WTC11 (cell line): ENCODE data around the gene RTP5. TPM values are rescaled to one million over a fixed set of nuclear protein-coding genes. Genes with fewer than 3 reads are reported as not detected.

Source experiments
- ATAC-seq: fragments of 200-7000 bp; cut with Tn5 transposase; 2 replicates; pipeline ENCODE4 v1.10.0; 2021; ENCODE audit warnings: mild to moderate bottlenecking, moderate library complexity
- CTCF ChIA-PET: fragments of 300-600 bp; sonication (Branson Sonifier 250); formaldehyde crosslinking; loops from one replicate; lab custom pipeline; 2021; ENCODE audit warnings: antibody characterized with exemption; lab: Charles Lee
- POLR2A ChIA-PET: fragments of 350-600 bp; sonication (Branson Sonifier 250); formaldehyde crosslinking; loops from one replicate; lab custom pipeline; 2021; ENCODE audit warnings: antibody characterized with exemption; lab: Charles Lee
- DNase-seq: peaks from one replicate; pipeline ENCODE4 v3.0.0; 2021; ENCODE audit warnings: low spot score
- H3K27ac Mint-ChIP-seq: 2 replicates; pipeline ENCODE4 v1.8.0; 2021; ENCODE audit warnings: mixed read lengths
- H3K27me3 Mint-ChIP-seq: 2 replicates; pipeline ENCODE4 v1.8.0; 2021; ENCODE audit warnings: low read depth, mild to moderate bottlenecking, moderate library complexity, mixed read lengths
- H3K36me3 Mint-ChIP-seq: 2 replicates; pipeline ENCODE4 v1.8.0; 2021; ENCODE audit warnings: mixed read lengths
- H3K4me1 Mint-ChIP-seq: 2 replicates; pipeline ENCODE4 v1.8.0; 2022; ENCODE audit warnings: mixed read lengths
- H3K4me3 Mint-ChIP-seq: 2 replicates; pipeline ENCODE4 v1.8.0; 2021; ENCODE audit warnings: mild to moderate bottlenecking, moderate library complexity, mixed read lengths
- H3K9me3 Mint-ChIP-seq: 2 replicates; pipeline ENCODE4 v1.8.0; 2021; ENCODE audit warnings: mixed read lengths
- CREM ChIP-seq: sonication (generic); formaldehyde crosslinking; IDR thresholded peaks from 2 replicates; pipeline ENCODE4 v1.8.1; 2022; ENCODE audit warnings: mild to moderate bottlenecking, missing genetic modification reagents, moderate library complexity
- FOXP1 ChIP-seq: sonication (generic); formaldehyde crosslinking; IDR thresholded peaks from 2 replicates; pipeline ENCODE4 v1.8.0; 2022; ENCODE audit warnings: missing genetic modification reagents, mild to moderate bottlenecking, moderate library complexity, borderline replicate concordance
- KAT7 ChIP-seq: sonication (generic); formaldehyde crosslinking; IDR thresholded peaks from 2 replicates; pipeline ENCODE4 v1.8.1; 2023; ENCODE audit warnings: missing genetic modification reagents, mild to moderate bottlenecking, borderline replicate concordance
- MYBL2 ChIP-seq: sonication (generic); formaldehyde crosslinking; IDR thresholded peaks from 2 replicates; pipeline ENCODE4 v1.8.1; 2023; ENCODE audit warnings: mild to moderate bottlenecking, moderate library complexity, missing genetic modification reagents
- NFATC4 ChIP-seq: fragments of 250-450 bp; sonication (Bioruptor Pico); IDR thresholded peaks from 2 replicates; pipeline ENCODE4 v1.9.0; 2021; ENCODE audit warnings: mild to moderate bottlenecking
- OVOL2 ChIP-seq: fragments of 250-450 bp; sonication (Bioruptor Pico); IDR thresholded peaks from 2 replicates; pipeline ENCODE4 v1.9.0; 2021; ENCODE audit warnings: mild to moderate bottlenecking, borderline replicate concordance
- RELA ChIP-seq: sonication (generic); formaldehyde crosslinking; IDR thresholded peaks from 2 replicates; pipeline ENCODE4 v1.8.1; 2022; ENCODE audit warnings: missing genetic modification reagents, mild to moderate bottlenecking, borderline replicate concordance
- ZNF219 ChIP-seq: sonication (generic); formaldehyde crosslinking; IDR thresholded peaks from 2 replicates; pipeline ENCODE4 v1.8.0; 2023; ENCODE audit warnings: missing genetic modification reagents, mild to moderate bottlenecking, borderline replicate concordance
- total RNA-seq: library from RNA; stranded (reverse); gene quantifications from 3 replicates; pipeline ENCODE4 v1.2.3, GENCODE V29; 2021
- TF ChIP-seq, protein P1 (sequence below): sonication (generic); formaldehyde crosslinking; IDR thresholded peaks from 2 replicates; pipeline ENCODE4 v1.8.0; 2023; ENCODE audit warnings: missing genetic modification reagents, mild to moderate bottlenecking, borderline replicate concordance
- TF ChIP-seq, protein P2 (sequence below): sonication (generic); formaldehyde crosslinking; IDR thresholded peaks from 2 replicates; pipeline ENCODE4 v1.8.1; 2022; ENCODE audit warnings: missing genetic modification reagents, borderline replicate concordance
- TF ChIP-seq, protein P3 (sequence below): sonication (generic); formaldehyde crosslinking; IDR thresholded peaks from 2 replicates; pipeline ENCODE4 v1.8.1; 2023; ENCODE audit warnings: mild to moderate bottlenecking, missing genetic modification reagents, moderate library complexity
- TF ChIP-seq, protein P4 (sequence below): sonication (generic); formaldehyde crosslinking; IDR thresholded peaks from 2 replicates; pipeline ENCODE4 v1.8.0; 2023; ENCODE audit warnings: mild to moderate bottlenecking, missing genetic modification reagents
- TF ChIP-seq, protein P5 (sequence below): sonication (generic); formaldehyde crosslinking; IDR thresholded peaks from 2 replicates; pipeline ENCODE4 v1.8.0; 2022; ENCODE audit warnings: missing genetic modification reagents
- TF ChIP-seq, protein P6 (sequence below): sonication (generic); formaldehyde crosslinking; IDR thresholded peaks from 2 replicates; pipeline ENCODE4 v1.8.1; 2023; ENCODE audit warnings: mild to moderate bottlenecking, missing genetic modification reagents

Gene RTP5
- total RNA-seq, 1 experiment from 2014 or later = not detected

DNA sequence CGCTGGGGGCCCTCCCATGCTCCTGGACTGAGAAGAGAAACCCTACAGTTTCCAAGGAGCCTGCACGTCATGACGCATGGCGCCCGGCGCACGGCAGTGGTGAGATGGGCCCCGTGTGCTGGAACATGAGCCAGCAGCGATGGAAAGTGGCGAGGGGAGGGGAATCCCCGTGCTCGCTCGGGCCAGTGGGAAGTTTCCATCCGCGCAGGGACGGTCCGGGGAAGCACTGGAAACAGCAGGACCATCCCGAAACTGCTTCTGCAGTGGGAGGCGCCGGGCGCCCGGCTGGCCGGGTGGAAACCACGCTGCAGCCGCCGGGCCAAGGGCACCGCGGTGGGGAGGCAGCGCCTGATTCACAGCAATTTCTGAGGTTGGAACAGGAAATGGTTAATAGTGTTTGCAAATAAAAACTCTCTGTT is 6.0 kb upstream of the RTP5 start:
- no peak for ATAC-seq
- Mint-ChIP-seq H3K4me1 (peaks cover 15% of the 10 kb centered on the region; the same call in 1 of the 2 replicates), H3K4me3 (no peak overlapping the region), H3K9me3 (peaks cover 16% of the 10 kb centered on the region), H3K36me3 (peaks cover 4% of the 10 kb centered on the region; the same call in 1 of the 2 replicates), H3K27ac (no peak overlapping the region), H3K27me3 (peaks cover 6% of the 10 kb centered on the region)
- CTCF ChIA-PET = no interaction called here
- no peak for DNase-seq
- POLR2A ChIA-PET = interaction anchor here (0.5 kb wide), 1 partner anchor 50 kb away, joined by 4 read pairs; no protein-coding TSS in a partner anchor
- no peak for TF ChIP-seq KAT7 (CRISPR knock-in tag)
- TF ChIP-seq CREM = no peak
- TF ChIP-seq RELA (CRISPR knock-in tag) = no peak
- no peak for TF ChIP-seq OVOL2 (CRISPR knock-in tag)

DNA sequence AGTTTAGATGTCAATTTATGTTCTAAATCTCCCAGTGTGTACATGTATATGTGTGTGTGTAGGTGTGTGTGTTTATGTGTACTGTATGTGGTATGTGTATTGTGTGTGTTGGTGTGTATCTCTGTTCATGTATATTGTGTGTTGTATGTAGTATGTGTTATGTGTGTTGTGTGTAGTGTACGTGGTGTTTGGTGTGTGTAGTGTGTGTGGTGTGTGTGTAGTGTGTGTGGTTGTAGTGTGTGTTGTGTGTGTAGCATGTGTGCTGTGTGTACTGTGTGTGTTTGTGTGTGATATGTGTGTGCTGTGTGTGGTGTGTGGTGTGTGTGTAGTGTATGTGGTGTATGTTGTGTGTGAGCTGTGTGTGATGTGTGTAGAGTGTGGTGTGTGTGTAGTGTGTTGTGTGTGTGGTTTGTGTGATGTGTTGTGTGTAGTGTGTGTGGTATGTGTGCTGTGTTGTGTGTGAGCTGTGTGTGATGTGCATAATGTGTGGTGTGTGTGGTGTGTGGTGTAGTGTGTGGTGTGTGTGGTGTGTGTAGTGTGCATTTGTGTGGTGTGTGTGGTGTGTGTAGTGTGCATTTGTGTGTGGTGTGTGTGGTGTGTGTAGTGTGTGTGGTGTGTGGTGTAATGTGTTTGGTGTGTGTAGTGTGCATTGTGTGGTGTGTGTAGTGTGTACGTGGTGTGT is 5.2 kb upstream of the RTP5 start:
- ATAC-seq (no peak), DNase-seq (no peak)
- POLR2A ChIA-PET = no interaction called here
- H3K27ac Mint-ChIP-seq = no peak overlapping the region
- peaks cover 15% of the 10 kb centered on the region; the same call in 1 of the 2 replicates for H3K4me1 Mint-ChIP-seq
- no peak overlapping the region for H3K4me3 Mint-ChIP-seq
- peaks cover 6% of the 10 kb centered on the region for H3K27me3 Mint-ChIP-seq
- CTCF ChIA-PET = no interaction called here
- peaks cover 4% of the 10 kb centered on the region; the same call in 1 of the 2 replicates for H3K36me3 Mint-ChIP-seq
- TF ChIP-seq NFATC4 (CRISPR knock-in tag) = no peak
- no peak for TF ChIP-seq MYBL2 (CRISPR knock-in tag)
- TF ChIP-seq, protein P1, sequence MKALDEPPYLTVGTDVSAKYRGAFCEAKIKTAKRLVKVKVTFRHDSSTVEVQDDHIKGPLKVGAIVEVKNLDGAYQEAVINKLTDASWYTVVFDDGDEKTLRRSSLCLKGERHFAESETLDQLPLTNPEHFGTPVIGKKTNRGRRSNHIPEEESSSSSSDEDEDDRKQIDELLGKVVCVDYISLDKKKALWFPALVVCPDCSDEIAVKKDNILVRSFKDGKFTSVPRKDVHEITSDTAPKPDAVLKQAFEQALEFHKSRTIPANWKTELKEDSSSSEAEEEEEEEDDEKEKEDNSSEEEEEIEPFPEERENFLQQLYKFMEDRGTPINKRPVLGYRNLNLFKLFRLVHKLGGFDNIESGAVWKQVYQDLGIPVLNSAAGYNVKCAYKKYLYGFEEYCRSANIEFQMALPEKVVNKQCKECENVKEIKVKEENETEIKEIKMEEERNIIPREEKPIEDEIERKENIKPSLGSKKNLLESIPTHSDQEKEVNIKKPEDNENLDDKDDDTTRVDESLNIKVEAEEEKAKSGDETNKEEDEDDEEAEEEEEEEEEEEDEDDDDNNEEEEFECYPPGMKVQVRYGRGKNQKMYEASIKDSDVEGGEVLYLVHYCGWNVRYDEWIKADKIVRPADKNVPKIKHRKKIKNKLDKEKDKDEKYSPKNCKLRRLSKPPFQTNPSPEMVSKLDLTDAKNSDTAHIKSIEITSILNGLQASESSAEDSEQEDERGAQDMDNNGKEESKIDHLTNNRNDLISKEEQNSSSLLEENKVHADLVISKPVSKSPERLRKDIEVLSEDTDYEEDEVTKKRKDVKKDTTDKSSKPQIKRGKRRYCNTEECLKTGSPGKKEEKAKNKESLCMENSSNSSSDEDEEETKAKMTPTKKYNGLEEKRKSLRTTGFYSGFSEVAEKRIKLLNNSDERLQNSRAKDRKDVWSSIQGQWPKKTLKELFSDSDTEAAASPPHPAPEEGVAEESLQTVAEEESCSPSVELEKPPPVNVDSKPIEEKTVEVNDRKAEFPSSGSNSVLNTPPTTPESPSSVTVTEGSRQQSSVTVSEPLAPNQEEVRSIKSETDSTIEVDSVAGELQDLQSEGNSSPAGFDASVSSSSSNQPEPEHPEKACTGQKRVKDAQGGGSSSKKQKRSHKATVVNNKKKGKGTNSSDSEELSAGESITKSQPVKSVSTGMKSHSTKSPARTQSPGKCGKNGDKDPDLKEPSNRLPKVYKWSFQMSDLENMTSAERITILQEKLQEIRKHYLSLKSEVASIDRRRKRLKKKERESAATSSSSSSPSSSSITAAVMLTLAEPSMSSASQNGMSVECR (CRISPR knock-in tag) = no peak
- TF ChIP-seq FOXP1 = no peak
- TF ChIP-seq, protein P2, sequence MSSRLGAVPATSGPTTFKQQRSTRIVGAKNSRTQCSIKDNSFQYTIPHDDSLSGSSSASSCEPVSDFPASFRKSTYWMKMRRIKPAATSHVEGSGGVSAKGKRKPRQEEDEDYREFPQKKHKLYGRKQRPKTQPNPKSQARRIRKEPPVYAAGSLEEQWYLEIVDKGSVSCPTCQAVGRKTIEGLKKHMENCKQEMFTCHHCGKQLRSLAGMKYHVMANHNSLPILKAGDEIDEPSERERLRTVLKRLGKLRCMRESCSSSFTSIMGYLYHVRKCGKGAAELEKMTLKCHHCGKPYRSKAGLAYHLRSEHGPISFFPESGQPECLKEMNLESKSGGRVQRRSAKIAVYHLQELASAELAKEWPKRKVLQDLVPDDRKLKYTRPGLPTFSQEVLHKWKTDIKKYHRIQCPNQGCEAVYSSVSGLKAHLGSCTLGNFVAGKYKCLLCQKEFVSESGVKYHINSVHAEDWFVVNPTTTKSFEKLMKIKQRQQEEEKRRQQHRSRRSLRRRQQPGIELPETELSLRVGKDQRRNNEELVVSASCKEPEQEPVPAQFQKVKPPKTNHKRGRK (CRISPR knock-in tag) = no peak
- TF ChIP-seq, protein P3, sequence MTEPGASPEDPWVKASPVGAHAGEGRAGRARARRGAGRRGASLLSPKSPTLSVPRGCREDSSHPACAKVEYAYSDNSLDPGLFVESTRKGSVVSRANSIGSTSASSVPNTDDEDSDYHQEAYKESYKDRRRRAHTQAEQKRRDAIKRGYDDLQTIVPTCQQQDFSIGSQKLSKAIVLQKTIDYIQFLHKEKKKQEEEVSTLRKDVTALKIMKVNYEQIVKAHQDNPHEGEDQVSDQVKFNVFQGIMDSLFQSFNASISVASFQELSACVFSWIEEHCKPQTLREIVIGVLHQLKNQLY (CRISPR knock-in tag) = no peak
- TF ChIP-seq ZNF219 = no peak
- TF ChIP-seq, protein P4, sequence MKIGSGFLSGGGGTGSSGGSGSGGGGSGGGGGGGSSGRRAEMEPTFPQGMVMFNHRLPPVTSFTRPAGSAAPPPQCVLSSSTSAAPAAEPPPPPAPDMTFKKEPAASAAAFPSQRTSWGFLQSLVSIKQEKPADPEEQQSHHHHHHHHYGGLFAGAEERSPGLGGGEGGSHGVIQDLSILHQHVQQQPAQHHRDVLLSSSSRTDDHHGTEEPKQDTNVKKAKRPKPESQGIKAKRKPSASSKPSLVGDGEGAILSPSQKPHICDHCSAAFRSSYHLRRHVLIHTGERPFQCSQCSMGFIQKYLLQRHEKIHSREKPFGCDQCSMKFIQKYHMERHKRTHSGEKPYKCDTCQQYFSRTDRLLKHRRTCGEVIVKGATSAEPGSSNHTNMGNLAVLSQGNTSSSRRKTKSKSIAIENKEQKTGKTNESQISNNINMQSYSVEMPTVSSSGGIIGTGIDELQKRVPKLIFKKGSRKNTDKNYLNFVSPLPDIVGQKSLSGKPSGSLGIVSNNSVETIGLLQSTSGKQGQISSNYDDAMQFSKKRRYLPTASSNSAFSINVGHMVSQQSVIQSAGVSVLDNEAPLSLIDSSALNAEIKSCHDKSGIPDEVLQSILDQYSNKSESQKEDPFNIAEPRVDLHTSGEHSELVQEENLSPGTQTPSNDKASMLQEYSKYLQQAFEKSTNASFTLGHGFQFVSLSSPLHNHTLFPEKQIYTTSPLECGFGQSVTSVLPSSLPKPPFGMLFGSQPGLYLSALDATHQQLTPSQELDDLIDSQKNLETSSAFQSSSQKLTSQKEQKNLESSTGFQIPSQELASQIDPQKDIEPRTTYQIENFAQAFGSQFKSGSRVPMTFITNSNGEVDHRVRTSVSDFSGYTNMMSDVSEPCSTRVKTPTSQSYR (CRISPR knock-in tag) = no peak
- TF ChIP-seq, protein P5, sequence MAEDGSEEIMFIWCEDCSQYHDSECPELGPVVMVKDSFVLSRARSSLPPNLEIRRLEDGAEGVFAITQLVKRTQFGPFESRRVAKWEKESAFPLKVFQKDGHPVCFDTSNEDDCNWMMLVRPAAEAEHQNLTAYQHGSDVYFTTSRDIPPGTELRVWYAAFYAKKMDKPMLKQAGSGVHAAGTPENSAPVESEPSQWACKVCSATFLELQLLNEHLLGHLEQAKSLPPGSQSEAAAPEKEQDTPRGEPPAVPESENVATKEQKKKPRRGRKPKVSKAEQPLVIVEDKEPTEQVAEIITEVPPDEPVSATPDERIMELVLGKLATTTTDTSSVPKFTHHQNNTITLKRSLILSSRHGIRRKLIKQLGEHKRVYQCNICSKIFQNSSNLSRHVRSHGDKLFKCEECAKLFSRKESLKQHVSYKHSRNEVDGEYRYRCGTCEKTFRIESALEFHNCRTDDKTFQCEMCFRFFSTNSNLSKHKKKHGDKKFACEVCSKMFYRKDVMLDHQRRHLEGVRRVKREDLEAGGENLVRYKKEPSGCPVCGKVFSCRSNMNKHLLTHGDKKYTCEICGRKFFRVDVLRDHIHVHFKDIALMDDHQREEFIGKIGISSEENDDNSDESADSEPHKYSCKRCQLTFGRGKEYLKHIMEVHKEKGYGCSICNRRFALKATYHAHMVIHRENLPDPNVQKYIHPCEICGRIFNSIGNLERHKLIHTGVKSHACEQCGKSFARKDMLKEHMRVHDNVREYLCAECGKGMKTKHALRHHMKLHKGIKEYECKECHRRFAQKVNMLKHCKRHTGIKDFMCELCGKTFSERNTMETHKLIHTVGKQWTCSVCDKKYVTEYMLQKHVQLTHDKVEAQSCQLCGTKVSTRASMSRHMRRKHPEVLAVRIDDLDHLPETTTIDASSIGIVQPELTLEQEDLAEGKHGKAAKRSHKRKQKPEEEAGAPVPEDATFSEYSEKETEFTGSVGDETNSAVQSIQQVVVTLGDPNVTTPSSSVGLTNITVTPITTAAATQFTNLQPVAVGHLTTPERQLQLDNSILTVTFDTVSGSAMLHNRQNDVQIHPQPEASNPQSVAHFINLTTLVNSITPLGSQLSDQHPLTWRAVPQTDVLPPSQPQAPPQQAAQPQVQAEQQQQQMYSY (CRISPR knock-in tag) = no peak
- TF ChIP-seq, protein P6, sequence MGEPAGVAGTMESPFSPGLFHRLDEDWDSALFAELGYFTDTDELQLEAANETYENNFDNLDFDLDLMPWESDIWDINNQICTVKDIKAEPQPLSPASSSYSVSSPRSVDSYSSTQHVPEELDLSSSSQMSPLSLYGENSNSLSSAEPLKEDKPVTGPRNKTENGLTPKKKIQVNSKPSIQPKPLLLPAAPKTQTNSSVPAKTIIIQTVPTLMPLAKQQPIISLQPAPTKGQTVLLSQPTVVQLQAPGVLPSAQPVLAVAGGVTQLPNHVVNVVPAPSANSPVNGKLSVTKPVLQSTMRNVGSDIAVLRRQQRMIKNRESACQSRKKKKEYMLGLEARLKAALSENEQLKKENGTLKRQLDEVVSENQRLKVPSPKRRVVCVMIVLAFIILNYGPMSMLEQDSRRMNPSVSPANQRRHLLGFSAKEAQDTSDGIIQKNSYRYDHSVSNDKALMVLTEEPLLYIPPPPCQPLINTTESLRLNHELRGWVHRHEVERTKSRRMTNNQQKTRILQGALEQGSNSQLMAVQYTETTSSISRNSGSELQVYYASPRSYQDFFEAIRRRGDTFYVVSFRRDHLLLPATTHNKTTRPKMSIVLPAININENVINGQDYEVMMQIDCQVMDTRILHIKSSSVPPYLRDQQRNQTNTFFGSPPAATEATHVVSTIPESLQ (CRISPR knock-in tag) = no peak
- peaks cover 16% of the 10 kb centered on the region for H3K9me3 Mint-ChIP-seq
